ENCODE data around the gene PRKRA.
A peak's percentile ranks its signal among the peaks of the same experiment; 100 is the strongest.
"Not testable (repeated sequence)": the region's sequence is repeated elsewhere in the genome, so short reads cannot be mapped to it uniquely, and the experiment has no call there.

Gene PRKRA

DNA sequence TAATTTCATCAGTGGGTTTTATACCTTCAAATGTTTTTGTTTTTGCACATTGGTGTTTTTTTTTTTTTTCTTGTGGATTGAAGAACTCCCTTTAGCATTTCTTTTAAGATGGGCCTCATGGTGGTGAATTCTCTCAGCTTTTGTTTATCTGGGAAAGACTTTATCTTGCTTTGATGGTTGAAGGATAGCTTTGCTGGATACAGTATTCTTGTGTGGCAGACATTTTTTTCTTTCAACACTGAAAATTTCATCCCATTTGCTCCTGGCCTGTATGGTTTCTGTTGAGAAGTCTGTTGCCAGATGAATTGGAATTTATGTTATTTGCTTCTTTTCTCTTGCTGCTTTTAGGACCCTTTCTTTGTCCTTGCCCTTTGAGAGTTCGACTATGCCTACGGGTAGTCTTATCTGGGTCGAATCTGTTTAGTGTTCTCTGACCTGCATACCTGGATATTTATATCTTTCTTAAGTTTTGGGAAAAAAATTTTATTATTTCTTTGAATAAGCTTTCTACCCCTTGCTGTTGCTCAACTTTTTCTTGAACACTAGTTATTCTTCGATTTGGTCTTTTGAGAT is 25.6 kb downstream of the PRKRA start:
- TF ChIP-seq, protein P1, sequence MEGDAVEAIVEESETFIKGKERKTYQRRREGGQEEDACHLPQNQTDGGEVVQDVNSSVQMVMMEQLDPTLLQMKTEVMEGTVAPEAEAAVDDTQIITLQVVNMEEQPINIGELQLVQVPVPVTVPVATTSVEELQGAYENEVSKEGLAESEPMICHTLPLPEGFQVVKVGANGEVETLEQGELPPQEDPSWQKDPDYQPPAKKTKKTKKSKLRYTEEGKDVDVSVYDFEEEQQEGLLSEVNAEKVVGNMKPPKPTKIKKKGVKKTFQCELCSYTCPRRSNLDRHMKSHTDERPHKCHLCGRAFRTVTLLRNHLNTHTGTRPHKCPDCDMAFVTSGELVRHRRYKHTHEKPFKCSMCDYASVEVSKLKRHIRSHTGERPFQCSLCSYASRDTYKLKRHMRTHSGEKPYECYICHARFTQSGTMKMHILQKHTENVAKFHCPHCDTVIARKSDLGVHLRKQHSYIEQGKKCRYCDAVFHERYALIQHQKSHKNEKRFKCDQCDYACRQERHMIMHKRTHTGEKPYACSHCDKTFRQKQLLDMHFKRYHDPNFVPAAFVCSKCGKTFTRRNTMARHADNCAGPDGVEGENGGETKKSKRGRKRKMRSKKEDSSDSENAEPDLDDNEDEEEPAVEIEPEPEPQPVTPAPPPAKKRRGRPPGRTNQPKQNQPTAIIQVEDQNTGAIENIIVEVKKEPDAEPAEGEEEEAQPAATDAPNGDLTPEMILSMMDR (IDR thresholded peaks at IDR 0.05; ENCODE audit: borderline replicate concordance, insufficient read depth, low read depth, low read length) = no peak
- H3K4me3 ChIP-seq (ENCODE audit: low read depth, low read length) = no peak overlapping the region

GRCh38 chr2:178423746-178424145 is 27.2 kb downstream of the PRKRA start:
- not testable (repeated sequence) for H3K4me3 ChIP-seq (ENCODE audit: low read depth, low read length)

DNA sequence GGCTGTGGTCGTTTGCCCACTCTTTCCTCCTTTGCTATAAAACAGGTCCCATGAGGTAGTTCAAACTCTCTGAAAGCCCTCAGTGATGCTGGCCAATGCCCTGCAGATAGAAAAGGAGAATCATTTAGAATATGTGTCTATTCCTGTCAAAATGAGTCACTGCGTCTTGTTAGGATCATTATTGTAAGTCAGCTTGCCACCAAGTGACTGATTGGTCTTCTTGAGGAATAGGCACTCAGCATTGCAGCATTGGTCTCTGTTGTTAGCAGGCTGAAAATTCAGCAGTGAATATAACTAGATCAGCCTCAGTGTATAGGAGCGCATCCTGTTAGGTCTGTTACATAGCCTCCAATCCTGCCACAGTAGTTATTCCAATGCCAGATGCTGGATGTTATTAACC is 28.9 kb downstream of the PRKRA start:
- H3K4me3 ChIP-seq (ENCODE audit: low read depth, low read length) = no peak overlapping the region
- TF ChIP-seq, protein P1 (IDR thresholded peaks at IDR 0.05; ENCODE audit: borderline replicate concordance, insufficient read depth, low read depth, low read length) = no peak

DNA sequence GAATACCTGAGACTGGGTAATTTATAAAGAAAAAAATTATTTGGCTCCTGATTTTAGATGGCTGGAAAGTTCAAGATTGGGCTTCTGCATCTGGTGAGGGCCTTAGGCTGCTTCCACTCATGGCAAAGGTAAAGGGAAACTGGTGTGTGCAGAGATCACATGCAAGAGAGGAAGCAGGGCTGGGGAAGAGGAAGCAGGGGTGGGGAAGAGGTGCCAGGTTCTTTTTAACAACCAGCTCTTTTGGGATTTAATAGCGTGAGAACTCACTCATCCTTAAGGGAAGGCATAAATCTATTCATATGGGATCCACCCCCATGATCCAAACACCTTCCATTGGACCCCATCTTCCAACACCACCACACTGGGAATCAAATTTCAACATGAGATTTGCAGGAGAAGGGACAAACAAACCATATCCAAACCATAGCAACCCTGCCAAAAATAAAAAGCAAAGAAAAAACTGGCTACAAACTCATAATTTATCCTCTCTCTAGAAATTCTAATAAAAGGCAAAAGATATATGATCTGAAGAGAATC is 30.4 kb downstream of the PRKRA start:
- no peak overlapping the region for H3K4me3 ChIP-seq (ENCODE audit: low read depth, low read length)
- TF ChIP-seq, protein P1 (IDR thresholded peaks at IDR 0.05; ENCODE audit: borderline replicate concordance, insufficient read depth, low read depth, low read length) = no peak

DNA sequence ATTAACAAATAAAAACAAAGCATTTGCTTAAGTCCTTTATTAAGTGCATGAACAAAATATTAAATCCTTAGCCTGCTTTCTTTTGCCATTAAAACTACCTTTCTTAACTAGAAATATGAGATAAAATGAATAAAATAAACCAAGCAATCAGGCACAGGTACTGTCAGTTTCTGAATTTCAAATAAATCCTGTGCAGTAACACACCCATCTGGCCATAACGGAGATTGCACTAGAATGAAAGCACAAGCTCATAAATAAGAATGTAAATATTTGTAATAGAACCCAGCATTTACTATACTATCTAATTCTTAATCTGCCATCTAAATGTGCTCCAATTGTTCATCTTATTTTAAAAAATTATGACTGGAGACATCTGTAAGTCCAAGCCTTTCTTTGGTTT is 31.9 kb downstream of the PRKRA start:
- TF ChIP-seq, protein P1 (IDR thresholded peaks at IDR 0.05; ENCODE audit: borderline replicate concordance, insufficient read depth, low read depth, low read length) = peak; percentile 13; the same call in 1 of the 2 replicates
- no peak overlapping the region for H3K4me3 ChIP-seq (ENCODE audit: low read depth, low read length)

DNA sequence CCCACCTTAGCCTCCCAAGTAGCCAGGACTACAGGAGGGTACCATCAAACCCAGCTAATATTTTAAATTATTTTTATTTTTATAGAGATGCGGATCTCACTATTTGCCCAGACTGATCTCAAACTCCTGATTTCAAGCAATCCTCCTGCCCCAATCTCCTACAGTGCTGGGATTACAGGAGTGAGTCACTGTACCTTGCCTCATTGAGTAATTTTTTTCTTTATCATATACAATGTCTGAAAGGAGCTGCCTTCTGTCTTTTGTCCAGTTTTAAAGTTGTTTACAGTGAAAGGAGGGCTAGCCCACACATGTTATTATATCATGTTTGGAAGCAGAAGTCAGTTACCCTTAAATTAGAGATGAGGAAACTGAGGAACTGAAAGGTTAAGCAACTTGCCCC is 32.5 kb downstream of the PRKRA start:
- TF ChIP-seq, protein P1 (IDR thresholded peaks at IDR 0.05; ENCODE audit: borderline replicate concordance, insufficient read depth, low read depth, low read length) = no peak

DNA sequence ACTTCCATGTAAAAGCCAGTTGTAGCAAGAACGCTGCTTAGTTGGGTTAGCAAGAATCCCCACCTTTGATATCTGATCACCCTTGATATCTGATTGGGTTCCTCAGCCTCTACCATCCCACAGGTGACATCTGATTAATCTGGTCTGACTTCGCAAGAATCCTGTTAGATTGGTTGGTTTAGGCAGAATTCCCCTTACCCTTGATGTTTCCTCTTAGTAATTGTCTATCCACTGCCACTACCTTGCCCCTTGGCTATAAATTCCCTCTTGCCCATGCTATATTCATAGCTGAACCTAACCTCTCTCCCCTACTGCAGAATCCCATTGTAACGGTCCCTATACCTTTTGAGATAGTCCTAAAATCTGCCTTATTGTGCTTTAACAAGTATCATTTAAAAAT is 33.1 kb downstream of the PRKRA start:
- H3K4me3 ChIP-seq (ENCODE audit: low read depth, low read length) = no peak overlapping the region
- TF ChIP-seq, protein P1 (IDR thresholded peaks at IDR 0.05; ENCODE audit: borderline replicate concordance, insufficient read depth, low read depth, low read length) = no peak

More for the DNA sequence above, 32.5 kb downstream of the PRKRA start:
- no peak overlapping the region for H3K4me3 ChIP-seq (ENCODE audit: low read depth, low read length)
